Measurements from ENCODE around the gene METTL8.

The METTL8 gene

DNA sequence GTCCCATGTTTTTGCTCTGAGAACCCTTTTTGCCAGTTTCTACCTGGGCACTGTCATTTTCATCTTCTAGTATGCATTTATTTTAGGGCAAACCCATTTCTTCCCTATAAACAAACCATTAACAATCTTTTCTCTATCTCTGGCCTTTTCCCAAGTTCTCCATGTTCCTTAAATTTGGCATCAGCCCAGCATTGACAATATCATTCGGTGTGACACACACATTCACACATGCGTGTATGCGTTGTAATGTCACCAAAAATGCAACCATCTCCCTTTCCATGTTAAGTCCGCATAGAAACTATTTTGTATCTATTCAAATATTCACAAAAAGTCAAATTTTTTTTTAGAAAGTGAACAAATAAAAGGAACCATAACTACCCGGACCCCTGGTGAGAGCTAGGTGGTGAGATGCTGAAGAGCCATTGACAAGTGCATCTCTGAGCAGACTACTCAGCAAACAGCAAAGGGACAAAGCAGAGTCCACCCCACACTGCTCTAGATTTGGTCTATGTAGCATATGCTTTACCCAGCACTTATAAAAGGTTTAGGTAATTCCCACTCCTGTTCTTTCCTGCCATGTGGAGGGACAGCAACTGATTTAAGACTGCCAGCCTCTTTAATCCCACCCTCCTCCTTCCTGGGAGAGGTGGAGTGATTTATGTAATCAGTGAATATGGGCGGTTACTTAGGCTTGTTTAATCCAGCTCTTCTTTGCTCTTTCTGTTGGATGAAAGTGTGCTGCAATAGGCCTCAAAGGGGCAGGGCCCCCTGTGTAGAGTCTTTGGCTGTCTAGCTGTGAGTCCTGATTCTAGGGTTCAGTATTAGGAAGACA lies 124.1 kb downstream of the METTL8 start:
- no peak for DNase-seq

DNA sequence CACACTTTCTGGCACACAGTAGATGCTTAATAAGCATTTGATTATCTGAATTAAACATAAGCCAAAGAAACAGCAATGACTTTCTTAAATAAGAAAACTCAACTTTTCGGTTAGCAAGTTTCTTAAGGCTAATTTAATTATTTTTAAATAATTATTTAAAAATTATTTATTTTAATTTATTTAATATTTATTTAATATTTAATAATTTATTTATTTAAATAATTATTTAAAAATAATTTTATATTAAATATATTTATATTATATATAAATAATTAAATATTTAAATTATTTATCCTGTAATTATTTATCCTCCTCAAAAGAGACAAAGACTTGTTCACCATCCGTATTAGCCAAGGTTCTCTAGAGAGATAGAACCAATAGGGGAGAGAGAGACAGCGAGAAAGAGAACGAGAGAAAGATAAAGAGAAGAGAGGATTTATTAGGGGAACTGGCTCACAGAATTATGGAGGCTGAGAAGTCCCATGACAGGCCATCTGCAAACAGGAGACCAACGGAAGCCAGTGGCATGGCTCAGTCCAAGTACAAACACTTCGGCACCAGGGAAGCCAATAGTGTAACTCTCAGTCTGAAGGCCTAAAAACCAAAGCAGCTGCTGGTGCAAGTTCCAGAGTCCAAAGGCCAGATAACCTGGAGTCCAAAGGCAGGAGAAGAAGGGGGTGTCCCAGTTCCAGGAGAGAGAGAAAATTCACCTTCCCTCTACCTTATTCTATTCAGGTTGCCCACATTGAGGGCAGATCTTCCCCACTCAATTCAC lies 125.3 kb downstream of the METTL8 start:
- DNase-seq = no peak

DNA sequence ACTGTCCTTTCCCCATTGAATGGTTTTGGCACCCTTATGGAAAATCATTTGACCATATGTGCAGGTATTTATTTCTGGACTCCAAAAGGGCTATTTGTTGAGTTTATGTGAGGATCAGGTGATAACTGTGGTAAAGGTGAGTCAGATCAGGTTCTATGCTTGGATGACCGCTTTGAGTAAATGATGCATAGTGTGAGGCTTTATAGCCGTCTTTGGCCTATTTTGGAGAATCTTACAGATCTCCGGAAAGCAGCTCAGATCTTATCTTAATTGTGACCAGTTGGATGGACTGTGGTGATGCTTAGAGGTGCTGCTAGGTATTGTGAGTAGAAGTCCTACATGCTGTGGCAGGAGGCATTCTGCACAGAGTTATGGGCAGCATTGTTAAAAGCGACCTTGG lies 126.2 kb downstream of the METTL8 start:
- DNase-seq = no peak

DNA sequence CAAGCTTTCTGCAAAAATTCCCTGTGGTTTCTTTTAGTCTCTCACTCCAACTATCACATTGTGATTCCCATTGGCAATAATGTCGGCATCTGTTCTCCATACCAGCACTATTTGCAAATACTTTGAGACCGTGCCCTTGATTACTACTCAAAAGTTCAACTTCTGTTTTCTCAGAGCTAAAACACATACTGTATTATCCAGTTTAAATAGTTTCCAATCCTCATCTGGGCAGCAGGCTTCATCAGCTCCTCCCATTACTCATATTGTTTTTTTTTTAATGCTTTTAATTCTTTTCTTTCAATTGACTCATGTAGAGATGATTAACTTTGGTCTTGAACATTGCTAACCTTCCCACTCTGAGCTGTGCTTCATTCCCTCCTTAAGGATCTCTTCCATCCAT lies 135.8 kb downstream of the METTL8 start:
- DNase-seq = no peak

DNA sequence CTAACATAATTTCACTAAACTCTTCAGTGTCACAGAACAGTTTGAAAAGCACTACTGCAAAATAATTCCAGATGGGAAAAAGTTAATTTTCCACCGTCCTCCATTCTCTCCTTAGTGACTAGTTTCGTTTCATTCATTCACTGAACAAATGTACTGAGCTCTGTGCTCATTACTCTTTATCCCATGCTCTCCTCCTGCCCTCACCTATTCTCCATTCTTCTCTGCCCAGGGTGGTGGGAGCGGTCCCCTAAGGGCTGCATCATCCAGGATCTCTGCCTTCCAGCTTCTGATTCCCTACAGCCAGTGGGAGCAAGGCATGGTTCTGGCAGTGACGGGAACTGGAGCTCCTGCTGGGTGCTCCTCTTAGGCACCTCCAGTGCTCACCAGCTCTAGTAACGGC lies 139.2 kb downstream of the METTL8 start:
- no peak for DNase-seq

DNA sequence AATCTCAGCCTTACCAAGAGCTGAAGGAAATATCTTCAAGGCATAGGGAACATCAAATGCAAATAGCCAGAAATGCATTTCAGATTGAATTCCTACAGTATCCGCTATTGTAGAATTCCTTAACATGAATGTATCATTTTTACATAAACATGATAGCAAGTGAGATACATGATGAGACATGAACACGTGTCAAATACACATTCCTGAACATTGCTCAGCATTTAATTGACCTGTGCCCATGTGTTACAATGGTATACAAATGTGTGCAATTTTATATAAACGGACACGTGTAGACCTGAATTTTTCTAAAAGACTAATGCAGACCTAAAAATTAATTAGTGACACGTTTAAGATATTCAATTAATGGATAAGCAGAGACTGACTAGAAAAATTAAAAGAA lies 140.1 kb downstream of the METTL8 start:
- DNase-seq = no peak

DNA sequence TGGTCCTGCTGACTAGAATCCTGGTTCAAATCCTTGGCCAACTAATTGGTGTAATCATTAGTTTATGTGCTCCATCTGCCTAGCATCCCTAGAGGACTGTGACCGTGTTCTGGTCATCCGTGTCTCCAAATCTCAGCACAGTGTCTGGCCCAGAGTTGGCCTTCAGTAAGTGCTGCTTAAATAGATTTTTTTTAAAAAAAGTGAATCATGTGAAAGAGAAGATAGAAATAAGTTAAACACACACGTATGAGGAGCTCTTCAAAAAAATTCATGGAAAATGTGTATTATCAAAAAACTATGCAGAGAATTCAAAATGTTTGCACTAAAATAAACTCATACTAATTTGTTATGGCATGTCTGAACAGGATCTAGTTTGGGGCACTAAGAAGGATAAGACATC lies 143.8 kb downstream of the METTL8 start:
- DNase-seq = no peak

DNA sequence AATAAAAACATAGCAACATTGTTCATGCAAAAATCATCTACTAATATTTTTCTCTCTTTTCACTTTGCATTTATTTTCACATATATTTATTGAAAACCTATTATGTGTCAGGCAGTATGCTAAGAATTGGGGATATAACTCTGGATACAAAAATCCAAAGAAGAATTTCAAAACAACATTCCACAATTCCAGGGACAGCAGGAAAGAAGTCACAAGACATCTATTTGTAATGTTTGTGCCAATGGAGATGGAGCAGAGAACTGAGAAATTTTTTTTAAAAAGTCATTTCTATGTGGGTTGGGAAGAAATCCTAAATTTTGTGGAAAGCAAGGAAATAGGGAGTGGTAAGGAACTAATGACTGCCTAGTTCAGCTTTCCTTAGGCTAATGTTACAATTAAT lies 144.5 kb downstream of the METTL8 start:
- no peak for DNase-seq

DNA sequence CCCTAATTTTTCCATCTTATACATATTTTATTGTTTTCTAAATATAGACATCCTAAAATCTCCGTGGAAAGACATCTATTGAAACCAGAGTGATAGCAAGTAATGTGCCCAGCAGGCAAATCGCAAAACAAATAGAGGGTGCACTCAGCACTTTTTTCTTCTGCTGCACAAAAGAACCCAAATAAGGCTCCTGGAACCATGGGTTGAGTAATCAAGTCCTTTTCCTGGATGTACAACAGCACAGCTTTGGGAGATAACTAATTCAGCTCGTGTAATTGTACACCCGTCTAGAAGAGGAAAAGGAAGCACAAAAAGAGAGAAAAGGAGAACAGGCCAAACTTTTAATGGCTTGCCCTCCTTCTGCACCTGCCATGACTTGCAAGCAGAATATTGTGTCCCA lies 146.2 kb downstream of the METTL8 start:
- DNase-seq = no peak

DNA sequence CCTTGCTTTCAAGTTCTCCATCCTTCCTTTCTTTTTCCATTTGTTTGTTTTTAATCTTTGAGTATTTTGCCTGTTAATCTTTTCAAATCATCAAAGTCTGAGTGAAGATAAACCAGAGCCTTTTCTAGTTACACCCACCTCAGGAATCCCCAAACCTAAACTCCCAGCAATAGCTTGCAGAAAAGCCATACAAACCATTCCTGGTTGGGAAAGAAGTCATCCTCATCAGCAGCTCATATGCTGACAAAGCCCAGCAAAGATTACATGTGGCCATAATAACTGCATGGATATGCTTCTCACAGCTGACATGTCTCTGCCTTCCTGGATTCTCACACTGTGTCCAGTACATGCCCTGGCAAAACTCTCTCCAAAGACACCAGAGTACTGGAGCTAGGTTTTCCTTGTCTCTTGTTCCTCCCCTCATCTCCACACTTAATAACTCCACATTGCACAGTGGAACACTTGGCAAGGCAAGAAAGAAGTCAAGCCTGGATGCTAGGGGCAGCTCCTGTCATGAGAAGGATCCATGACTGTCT lies 146.7 kb downstream of the METTL8 start:
- DNase-seq = no peak

DNA sequence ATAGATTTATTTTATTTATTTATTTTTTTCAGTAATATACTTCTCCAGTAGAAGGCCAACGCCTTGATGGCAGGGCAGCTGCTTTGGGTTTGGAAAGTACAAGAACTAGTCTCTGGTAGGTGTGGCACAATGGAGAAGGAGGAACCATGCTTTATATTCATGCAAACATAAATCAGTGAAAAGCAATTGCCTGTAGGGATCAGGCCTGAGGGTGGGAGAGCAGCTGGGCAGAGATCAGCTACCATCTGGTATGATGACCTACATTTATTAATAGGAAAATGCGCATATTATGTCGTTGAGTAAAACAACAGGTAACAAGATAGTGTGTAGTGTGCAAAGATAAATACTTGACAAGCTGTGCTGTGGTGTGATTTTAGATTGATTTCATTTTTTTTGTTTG lies 152.7 kb downstream of the METTL8 start:
- DNase-seq = no peak

DNA sequence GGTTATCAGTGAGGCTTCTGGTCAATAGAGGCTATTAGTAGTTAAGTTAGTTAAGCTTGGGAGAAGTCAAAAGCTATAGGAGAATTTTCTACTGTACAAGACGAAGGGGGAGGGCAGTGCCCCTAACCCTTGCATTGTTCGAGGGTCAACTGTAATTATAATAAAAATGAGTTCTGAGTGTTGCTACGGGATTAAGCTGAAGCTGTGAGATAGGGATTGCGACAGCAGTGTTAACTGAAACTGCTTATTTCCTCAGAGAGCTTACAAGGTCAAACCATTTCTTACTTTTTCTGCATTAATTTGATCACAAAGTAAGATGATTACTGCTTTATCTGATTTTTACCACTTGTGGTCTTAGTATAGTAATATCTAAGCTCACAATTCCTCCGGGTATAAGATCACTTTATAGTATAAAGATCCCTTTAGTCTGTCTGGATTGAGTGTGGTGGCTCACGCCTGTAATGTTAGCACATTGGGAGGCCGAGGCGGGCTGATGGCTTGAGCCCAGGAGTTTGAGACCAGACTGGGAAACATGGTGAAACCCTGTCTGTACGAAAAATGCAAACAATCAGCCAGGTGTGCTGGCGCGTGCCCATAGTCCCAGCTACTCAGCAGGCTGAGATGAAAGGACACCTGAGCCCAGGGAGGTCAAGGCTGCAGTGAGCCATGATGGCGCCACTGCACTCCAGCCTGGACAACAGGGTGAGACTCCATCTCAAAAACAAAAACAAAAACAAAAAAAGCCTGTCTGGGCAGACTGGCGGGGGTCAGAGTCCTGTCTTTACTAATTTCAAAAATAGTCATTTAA lies 153.6 kb downstream of the METTL8 start:
- DNase-seq = no peak

DNA sequence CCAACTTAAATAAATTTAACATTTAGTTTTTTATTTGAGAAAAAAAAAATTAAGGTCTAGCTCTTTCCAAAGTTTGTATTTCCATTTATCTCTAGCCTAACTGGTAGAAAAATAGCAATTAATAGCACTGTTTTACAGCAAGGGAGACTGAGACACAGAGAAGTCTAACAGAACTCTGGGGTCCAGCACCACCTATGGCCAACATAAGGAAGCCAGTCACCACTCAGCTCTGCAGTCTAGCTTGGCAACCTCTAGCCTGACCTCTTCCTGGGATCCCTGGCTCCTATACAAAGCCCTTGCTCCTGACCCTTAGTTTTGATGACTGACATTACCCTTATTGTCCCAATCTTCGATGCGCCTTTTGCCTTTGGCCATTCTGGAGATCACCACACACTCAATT lies 159.0 kb downstream of the METTL8 start:
- DNase-seq = no peak

DNA sequence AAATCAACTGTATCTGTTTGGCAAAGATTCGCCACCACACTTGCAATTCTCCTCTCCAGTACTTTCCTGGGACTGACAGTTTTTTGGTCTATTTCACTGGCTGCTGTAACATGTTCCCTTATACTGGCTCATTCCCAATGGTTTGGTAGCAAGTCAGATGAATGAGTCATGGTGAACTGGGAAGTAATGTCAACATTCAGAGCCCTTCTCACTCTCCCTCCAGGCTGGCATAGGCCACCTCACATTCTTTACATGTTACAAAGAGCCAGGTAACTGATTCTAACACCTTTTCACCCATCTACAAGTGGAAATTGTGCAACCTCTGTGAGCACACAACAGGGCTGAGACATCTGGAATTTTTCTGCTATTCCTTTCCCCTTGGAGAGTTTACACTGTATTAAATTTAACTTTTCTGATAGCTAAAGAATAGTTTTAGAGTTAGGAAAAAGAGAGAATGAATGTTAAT lies 161.8 kb downstream of the METTL8 start:
- DNase-seq = no peak

DNA sequence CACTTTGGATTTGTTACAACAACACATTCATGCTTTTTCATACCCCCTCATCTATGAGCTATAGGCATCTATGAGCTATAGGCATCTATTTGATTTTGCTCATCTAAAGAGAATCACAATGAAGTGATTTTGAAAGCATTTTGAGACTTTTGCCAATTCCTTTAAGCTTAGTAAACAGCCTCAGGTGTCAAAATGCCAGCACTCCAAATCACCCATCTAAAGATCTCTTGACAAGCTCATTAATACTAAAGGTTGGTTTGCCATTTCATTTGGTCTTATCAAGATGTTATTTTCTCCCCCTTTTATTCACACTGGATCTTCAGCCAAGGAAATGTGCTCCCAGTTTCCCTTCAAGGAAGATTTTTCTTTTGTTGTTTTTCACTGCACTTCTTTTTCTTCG lies 162.4 kb downstream of the METTL8 start:
- DNase-seq = no peak

DNA sequence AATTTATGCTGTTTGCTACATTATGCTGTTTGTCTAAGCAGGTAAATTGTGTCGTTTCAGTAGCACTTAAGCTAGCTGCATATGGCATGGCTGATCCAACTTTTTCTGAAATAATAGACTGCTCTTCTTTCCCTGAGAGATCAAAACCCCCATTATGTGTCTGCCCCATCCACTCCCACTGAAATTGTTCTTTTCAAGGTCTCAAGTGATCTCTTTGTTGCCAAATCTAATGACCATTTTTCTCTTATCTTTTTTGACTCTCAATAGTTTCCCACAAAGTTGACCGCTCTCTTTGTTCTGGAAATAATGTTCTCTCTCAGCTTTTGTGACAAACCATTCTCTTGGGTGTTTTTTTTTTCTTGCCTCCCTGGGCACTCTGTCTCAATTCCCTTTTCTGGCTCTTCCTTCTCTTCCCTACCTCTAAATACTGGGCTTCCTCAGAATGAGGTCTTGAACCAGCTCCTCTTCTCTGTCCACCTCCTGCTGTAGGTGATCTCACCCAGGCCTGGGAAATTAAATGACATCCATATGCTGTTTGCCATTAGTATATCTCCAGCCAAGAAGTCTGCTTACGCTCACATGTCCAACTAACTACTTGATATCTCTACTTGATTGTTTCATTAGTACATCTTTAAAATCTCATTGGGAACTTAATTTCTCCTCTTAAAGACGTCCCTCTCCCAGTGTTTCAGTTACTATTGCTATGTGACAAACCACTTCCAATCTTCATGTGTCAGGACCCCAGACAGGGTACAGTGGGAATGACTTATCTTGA lies 165.7 kb downstream of the METTL8 start:
- DNase-seq = no peak
